SK-N-DZ (cell line): ENCODE data around the gene PPP1R37.
"Not testable (repeated sequence)": the region's sequence is repeated elsewhere in the genome, so short reads cannot be mapped to it uniquely, and the experiment has no call there.

Source experiments
- DNase-seq: peaks from one replicate; pipeline ENCODE4 v3.0.0-alpha.2; 2015; ENCODE audit warnings: low spot score

The PPP1R37 gene

GRCh38 chr19:45095496-45096413, 2.8 kb downstream of the PPP1R37 start:
- DNase-seq = no peak

GRCh38 chr19:45096700-45097099, 3.7 kb downstream of the PPP1R37 start:
- no peak for DNase-seq

DNA sequence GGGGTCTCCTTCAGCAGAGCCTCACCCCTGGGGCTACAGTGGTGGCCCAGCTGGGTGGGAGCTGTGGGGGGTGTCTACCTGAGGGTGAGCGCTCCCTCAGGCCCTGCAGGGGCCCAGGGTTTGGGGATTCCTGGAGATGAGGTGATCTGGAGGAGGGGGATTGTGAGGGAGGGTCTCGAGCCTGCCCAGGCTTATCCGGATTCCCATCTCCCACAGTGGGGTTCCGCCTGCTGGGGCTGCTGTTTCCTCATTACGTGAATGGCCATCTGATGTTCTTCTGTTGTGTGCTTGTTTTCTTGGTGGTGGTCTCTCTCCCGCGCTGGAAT, 4.4 kb downstream of the PPP1R37 start:
- no peak for DNase-seq

GRCh38 chr19:45097776-45098520, 5.0 kb downstream of the PPP1R37 start:
- no peak for DNase-seq

GRCh38 chr19:45098521-45099466, 5.8 kb downstream of the PPP1R37 start:
- DNase-seq = no peak

- DNase-seq = no peak
Measured at GRCh38 chr19:45099467-45100191, 6.7 kb downstream of the PPP1R37 start.

- DNase-seq = no peak
Measured at GRCh38 chr19:45100201-45100600, 7.2 kb downstream of the PPP1R37 start.

GRCh38 chr19:45100846-45101252, 7.9 kb downstream of the PPP1R37 start:
- DNase-seq = no peak

GRCh38 chr19:45101806-45102205, 8.8 kb downstream of the PPP1R37 start:
- no peak for DNase-seq

DNA sequence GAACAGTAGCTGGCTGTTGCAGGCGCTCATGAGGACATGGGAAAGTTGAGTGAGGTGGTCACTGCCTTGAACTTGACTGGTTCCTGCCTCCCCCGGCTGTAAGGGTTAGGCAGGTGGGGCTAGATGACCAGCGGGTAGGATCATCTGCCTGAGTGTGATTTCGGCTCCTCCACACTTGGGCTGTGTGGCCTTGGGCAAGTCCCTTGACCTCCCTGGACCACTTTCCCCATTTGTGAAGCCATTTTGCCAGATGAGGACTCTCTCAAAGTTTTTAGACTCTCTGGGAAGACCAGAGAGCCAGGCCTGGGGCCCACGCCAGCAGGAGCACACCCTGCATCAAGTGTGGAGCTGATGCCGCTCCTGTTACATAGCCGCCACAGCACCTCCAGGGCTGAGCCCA, 9.5 kb downstream of the PPP1R37 start:
- DNase-seq = no peak

- no peak for DNase-seq
Measured at GRCh38 chr19:45103156-45103507, 10.2 kb downstream of the PPP1R37 start.

DNA sequence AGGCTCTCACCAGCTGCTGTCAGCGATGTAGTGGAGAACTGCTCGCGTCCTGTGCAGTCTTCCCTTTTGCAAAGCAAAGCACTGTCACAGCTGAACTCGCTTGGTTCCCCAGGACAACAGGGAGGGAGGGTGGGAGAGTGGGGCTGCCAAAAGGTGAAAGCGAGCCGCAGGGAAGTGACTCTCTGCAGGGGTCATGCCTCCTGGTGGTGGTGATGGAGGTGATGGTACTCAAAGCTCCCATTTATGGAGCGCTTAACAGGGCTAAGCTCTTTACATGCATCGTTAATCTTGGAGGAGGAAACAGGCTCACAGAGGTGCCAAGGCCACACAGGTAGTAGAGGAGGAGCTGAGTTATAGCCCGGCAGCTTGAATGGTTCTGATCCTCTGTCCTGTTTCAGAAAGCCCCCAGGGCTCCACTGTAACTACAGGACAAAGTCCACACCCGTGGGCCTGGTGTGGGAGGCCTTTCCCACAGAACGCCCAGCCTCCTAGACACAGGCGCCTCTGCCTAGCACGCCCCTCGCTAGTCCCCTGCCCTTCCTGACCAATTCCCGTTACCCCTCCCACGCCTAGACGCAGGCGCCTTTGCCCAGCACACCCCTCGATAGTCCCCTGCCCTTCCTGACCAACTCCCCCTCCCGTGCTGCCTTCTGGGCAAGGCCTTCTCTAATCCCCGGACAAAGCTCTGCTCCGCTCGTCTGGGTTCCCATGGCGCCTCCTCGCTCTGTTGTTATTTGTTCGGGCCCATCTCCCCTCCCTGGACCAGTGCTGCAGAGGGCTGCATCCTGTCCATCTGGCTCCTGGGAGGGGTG, 10.7 kb downstream of the PPP1R37 start:
- DNase-seq = no peak

DNA sequence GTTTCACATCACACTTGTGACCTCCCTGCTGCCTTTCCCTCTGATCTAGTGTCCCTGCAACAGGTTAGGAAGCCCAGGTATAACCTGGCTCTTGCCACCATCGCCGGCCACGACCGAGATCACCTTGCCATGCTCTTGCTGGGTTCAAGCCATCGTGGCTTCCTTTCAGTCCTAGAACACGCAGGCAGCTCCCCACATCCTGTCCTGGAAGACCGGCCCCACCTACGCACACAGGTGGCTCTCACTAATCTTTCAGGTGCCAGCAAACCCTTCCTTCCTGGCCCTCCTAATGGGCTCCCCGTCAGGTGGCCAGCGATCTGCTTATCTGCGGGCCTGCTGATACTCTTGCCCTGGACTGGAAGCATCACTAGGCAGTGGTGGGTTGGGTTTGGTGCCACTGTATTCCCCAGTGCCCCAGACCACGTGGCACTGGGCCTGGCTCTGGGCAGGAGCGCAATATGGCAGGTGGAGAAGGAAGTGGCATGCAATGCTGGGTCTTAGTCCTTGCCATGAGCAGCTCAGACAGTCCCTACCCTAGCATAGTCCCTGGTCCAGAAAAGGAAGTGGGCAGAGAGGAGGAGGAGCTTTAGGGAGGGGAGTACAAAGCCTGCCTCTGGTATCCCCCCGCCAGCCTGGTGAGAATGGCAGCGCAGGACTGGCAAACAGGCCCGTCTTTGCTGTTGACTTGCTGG, 11.8 kb downstream of the PPP1R37 start:
- DNase-seq = no peak

DNA sequence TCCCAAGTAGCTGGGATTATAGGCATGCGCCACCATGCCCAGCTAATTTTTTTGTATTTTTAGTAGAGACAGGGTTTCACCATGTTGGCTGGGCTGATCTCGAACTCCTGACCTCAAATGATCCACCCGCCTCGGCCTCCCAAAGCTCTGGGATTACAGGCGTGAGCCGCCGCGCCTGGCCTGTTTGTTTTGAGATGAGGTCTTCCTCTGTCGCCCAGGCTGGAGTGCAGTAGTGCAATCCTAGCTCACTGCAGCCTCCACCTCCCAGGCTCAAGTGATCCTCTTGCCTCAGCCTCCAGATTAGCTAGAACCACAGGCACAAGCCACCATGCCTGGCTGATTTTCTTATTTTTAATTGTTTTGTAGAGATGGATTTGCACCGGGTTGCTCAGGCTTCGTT, 13.4 kb downstream of the PPP1R37 start:
- not testable (repeated sequence) for DNase-seq

- DNase-seq = no peak
Measured at GRCh38 chr19:45107621-45108150, 14.7 kb downstream of the PPP1R37 start.

DNA sequence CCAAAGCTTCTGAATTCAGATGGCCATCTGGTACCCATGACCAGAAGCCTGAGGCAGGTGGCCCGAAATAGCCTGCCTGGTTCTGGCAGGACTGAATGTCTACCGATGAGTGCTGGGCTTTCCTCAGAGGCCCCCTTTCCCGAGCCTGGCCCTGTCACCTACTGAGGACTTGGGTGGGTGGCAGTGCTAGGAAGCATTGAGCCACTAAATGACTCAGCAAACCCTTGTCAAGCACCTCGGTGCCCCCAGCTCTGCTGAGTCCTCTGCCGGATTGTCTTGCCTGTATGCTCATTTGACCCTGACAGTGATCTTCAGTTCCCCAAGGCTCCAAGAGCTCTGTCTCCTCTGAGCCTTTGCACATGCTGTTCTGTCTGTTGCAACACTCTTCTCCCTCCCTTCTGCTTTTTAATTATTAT, 17.9 kb downstream of the PPP1R37 start:
- DNase-seq = no peak

DNA sequence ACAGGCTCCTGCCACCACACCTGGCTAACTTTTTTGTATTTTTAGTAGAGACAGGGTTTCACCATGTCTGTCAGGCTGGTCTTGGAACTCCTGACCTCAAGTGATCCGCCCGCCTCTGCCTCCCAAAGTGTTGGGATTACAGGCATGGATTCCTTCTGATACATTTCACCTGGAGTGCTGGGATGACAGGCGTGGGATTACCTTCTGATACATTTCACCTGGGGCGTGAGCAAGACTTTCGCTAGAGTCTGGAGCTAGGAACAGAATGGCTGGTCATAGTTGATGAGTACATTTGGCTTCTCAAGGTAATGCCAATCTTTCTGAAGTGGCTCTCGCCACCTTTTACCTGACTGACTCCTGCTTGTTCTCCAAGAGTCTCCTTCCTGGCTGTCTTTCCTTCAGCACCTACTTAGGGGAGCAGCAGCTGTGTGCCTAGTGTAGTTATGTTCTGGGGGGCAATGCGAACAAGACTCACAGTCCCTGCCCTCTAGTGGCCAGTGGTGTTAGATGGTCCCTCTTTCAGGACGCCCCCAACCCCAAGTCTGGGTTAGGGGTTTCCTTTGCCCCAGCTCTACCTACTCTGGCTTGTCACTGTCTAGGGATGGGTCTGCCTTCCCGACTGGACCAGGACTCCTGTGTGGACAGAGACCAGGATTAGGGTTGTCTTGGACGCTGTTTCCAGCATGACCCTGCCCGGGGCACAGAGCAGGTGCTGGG, 19.3 kb downstream of the PPP1R37 start:
- DNase-seq = no peak

DNA sequence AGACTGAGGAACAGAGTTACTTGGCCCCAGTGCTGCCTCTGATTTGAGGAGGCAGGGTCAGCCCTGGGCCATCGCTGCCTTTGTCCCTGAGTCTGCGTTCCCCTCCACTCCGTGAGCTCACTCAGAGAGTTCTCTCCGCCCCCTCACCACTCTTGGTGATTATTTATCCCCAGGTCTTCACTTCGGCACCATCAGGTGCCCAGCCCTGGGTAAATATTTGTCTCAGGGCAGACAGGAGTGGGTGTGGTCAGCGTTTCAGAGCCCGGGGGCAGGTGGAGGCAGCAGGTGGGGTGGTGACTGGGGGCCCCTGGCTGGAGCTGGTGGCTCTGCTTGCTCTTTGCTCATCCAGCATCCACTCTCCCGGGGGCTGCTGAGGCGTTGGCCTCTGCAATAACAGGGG, 20.6 kb downstream of the PPP1R37 start:
- DNase-seq = no peak

GRCh38 chr19:45114116-45114515, 21.1 kb downstream of the PPP1R37 start:
- no peak for DNase-seq
